PC-3 (cell line): ENCODE data around the gene C16orf54. TPM values are rescaled to one million over a fixed set of nuclear protein-coding genes. Genes with fewer than 3 reads are reported as not detected.

Experiments
- ATAC-seq: fragments of 200-7000 bp; cut with Tn5 transposase; 2 replicates; pipeline ENCODE4 v1.9.1; 2020; ENCODE audit warnings: mild to moderate bottlenecking, moderate library complexity
- BruUV-seq: library from RNA; stranded (reverse); fragments of 400-500 nt; replicated peaks from 2 replicates; lab custom pipeline; 2021; lab: Mats Ljungman, UMichigan
- CTCF ChIA-PET: fragments of 300-600 bp; sonication (Branson Sonifier 250); formaldehyde crosslinking; loops from one replicate; lab custom pipeline; 2022; ENCODE audit warnings: antibody characterized with exemption; lab: Charles Lee
- POLR2A ChIA-PET: fragments of 300-600 bp; sonication (Branson Sonifier 250); formaldehyde crosslinking; loops from one replicate; lab custom pipeline; 2022; ENCODE audit warnings: antibody characterized with exemption; ENCODE audit not compliant: unreplicated experiment; lab: Charles Lee
- DNase-seq: peaks from one replicate; pipeline ENCODE4 v3.0.0-alpha.2; 2015
- H2AFZ ChIP-seq: fragments of 300-600 bp; sonication (generic); 2 replicates; pipeline ENCODE4 v1.6.0; 2016; ENCODE audit warnings: antibody characterized with exemption, low read length
- H3F3A ChIP-seq: fragments of 300-600 bp; sonication (generic); one replicate; pipeline ENCODE4 v1.6.0; 2017; ENCODE audit warnings: antibody characterized with exemption, low read length, control low read depth, mild to moderate bottlenecking; ENCODE audit not compliant: unreplicated experiment
- H3K27ac ChIP-seq: fragments of 300-600 bp; sonication (generic); 2 replicates; pipeline ENCODE4 v1.5.1; 2016; ENCODE audit warnings: mild to moderate bottlenecking, low read length
- H3K27me3 ChIP-seq: fragments of 300-600 bp; sonication (generic); 2 replicates; pipeline ENCODE4 v1.6.1; 2016; ENCODE audit warnings: low read length, mixed read lengths
- H3K36me3 ChIP-seq: fragments of 300-600 bp; sonication (generic); 2 replicates; pipeline ENCODE4 v1.6.1; 2016; ENCODE audit warnings: low read depth, mixed run types, low read length, mixed read lengths
- H3K4me1 ChIP-seq: fragments of 300-600 bp; sonication (generic); 2 replicates; pipeline ENCODE4 v1.5.1; 2016; ENCODE audit warnings: low read length; ENCODE audit not compliant: insufficient read depth
- H3K4me2 ChIP-seq: fragments of 300-600 bp; sonication (generic); 2 replicates; pipeline ENCODE4 v1.6.0; 2016; ENCODE audit warnings: low read length
- H3K4me3 ChIP-seq: fragments of 300-600 bp; sonication (generic); 2 replicates; pipeline ENCODE4 v1.5.1; 2016; ENCODE audit warnings: mild to moderate bottlenecking, low read length, mixed read lengths
- H3K79me2 ChIP-seq: fragments of 300-600 bp; sonication (generic); 2 replicates; pipeline ENCODE4 v1.6.1; 2017; ENCODE audit warnings: low read length, mixed read lengths
- H3K9ac ChIP-seq: fragments of 300-600 bp; sonication (generic); 2 replicates; pipeline ENCODE4 v1.6.0; 2016; ENCODE audit warnings: mild to moderate bottlenecking, low read length
- H3K9me2 ChIP-seq: fragments of 300-600 bp; sonication (generic); replicated peaks from 2 replicates; pipeline ENCODE4 v1.6.1; 2016; ENCODE audit warnings: mixed run types, low read length, mixed read lengths
- H3K9me3 ChIP-seq: fragments of 300-600 bp; sonication (generic); 2 replicates; pipeline ENCODE4 v1.6.1; 2016; ENCODE audit warnings: low read length, mixed read lengths
- H4K20me1 ChIP-seq: fragments of 300-600 bp; sonication (generic); 2 replicates; pipeline ENCODE4 v1.6.1; 2016; ENCODE audit warnings: low read length, mixed read lengths
- CTCF ChIP-seq: fragments of 300-600 bp; sonication (generic); conservative IDR thresholded peaks from 2 replicates; pipeline ENCODE4 v1.5.1; 2017; ENCODE audit warnings: antibody characterized with exemption, low read depth, mild to moderate bottlenecking, low read length
- EZH2 ChIP-seq: fragments of 300-600 bp; sonication (generic); IDR thresholded peaks from one replicate; pipeline ENCODE4 v1.6.1; 2017; ENCODE audit warnings: antibody characterized with exemption, mild to moderate bottlenecking, low read length; ENCODE audit not compliant: unreplicated experiment
- EZH2phosphoT487 ChIP-seq: fragments of 300-600 bp; sonication (generic); IDR thresholded peaks from 2 replicates; pipeline ENCODE4 v1.6.1; 2018; ENCODE audit warnings: mild to moderate bottlenecking, antibody characterized with exemption, low read length, borderline replicate concordance
- intact Hi-C: fragments of 100-400 bp; cut with micrococcal nuclease; formaldehyde crosslinking; loops from 2 replicates; pipeline ENCODE4 v1.9.0; 2023
- total RNA-seq: library from RNA; depleted of rRNA; stranded (reverse); fragments of >200 nt; gene quantifications from 2 replicates; pipeline ENCODE4 v1.2.3, GENCODE V29; 2014

C16orf54 gene
- total RNA-seq, 1 experiment from 2014 or later, result not detected

GRCh38 chr16:29698484-29699323, 47.1 kb downstream of the C16orf54 start:
- Histone ChIP-seq H3K9me3 (no peaks in the 10 kb centered on the region), H3K4me2 (no peak overlapping the region), H3K4me1 (no peaks in the 10 kb centered on the region), H3K36me3 (no peaks in the 10 kb centered on the region), H4K20me1 (no peaks in the 10 kb centered on the region), H3K9ac (no peak overlapping the region), H3F3A (no peaks in the 10 kb centered on the region), H3K4me3 (no peak overlapping the region), H3K27ac (no peak overlapping the region), H3K9me2 (no peaks in the 10 kb centered on the region), H3K79me2 (no peaks in the 10 kb centered on the region), H2AFZ (no peak overlapping the region), H3K27me3 (no peaks in the 10 kb centered on the region)
- intact Hi-C loops, result no loop called here
- TF ChIP-seq EZH2 (no peak), CTCF (no peak), EZH2phosphoT487 (no peak)
- CTCF ChIA-PET, result interaction anchor here (0.6 kb wide), 1 partner anchor 23 kb away, joined by 3 read pairs; no protein-coding TSS in a partner anchor
- DNase-seq (no peak), ATAC-seq (no peak)
- BruUV-seq, result no TSS peak
- POLR2A ChIA-PET, result no interaction called here

GRCh38 chr16:29698042-29698441, 47.7 kb downstream of the C16orf54 start:
- H3K36me3 ChIP-seq, result no peaks in the 10 kb centered on the region
- intact Hi-C loops, result no loop called here
- H3K27me3 ChIP-seq, result no peaks in the 10 kb centered on the region

More at GRCh38 chr16:29698042-29698441, 47.7 kb downstream of the C16orf54 start:
- Histone ChIP-seq H2AFZ (no peak overlapping the region), H3K9me3 (no peaks in the 10 kb centered on the region), H3K27ac (no peak overlapping the region), H3K9ac (no peak overlapping the region), H3F3A (no peaks in the 10 kb centered on the region), H3K79me2 (no peaks in the 10 kb centered on the region), H3K4me1 (no peaks in the 10 kb centered on the region), H3K4me2 (no peak overlapping the region), H3K4me3 (no peak overlapping the region), H3K9me2 (no peaks in the 10 kb centered on the region), H4K20me1 (no peaks in the 10 kb centered on the region)
- ChIA-PET POLR2A (no interaction called here), CTCF (interaction anchor here (0.6 kb wide), 1 partner anchor 24 kb away, joined by 3 read pairs; no protein-coding TSS in a partner anchor)
- BruUV-seq, result no TSS peak
- TF ChIP-seq EZH2 (no peak), EZH2phosphoT487 (no peak), CTCF (no peak)
- no peak for ATAC-seq
- DNase-seq, result no peak
